ENCODE measurements around the gene KIF12.
"Not testable (repeated sequence)": the region's sequence is repeated elsewhere in the genome, so short reads cannot be mapped to it uniquely, and the experiment has no call there.

The KIF12 gene

GRCh38 chr9:114131808-114132549 lies 32.9 kb upstream of the KIF12 start:
- Histone ChIP-seq H3K9me3 (no peaks in the 10 kb centered on the region), H3K36me3 (no peaks in the 10 kb centered on the region)

GRCh38 chr9:114130624-114131277 lies 31.7 kb upstream of the KIF12 start:
- H3K27me3 ChIP-seq = peaks cover 4% of the 10 kb centered on the region
- no peak for TF ChIP-seq CTCF (IDR thresholded peaks at IDR 0.05)
- no peaks in the 10 kb centered on the region for H3K4me1 ChIP-seq (ENCODE audit: control insufficient read depth in 1 of 2, insufficient read depth in 1 of 2, low read depth in 1 of 2, low read length in 1 of 2)
- H3K36me3 ChIP-seq = no peaks in the 10 kb centered on the region
- H3K27ac ChIP-seq = no peak overlapping the region
- H3K9me3 ChIP-seq = no peaks in the 10 kb centered on the region
- no peak overlapping the region for H3K4me3 ChIP-seq (ENCODE audit: low read depth in 1 of 2, low read length in 1 of 2)

More at GRCh38 chr9:114131808-114132549, 32.9 kb upstream of the KIF12 start:
- no peak for TF ChIP-seq CTCF (IDR thresholded peaks at IDR 0.05)
- no peaks in the 10 kb centered on the region for H3K4me1 ChIP-seq (ENCODE audit: control insufficient read depth in 1 of 2, insufficient read depth in 1 of 2, low read depth in 1 of 2, low read length in 1 of 2)
- no peak overlapping the region for H3K4me3 ChIP-seq (ENCODE audit: low read depth in 1 of 2, low read length in 1 of 2)
- no peak overlapping the region for H3K27ac ChIP-seq
- peaks cover 6% of the 10 kb centered on the region for H3K27me3 ChIP-seq

GRCh38 chr9:114130141-114130540 lies 31.0 kb upstream of the KIF12 start:
- Histone ChIP-seq H3K4me1 (ENCODE audit: control insufficient read depth in 1 of 2, insufficient read depth in 1 of 2, low read depth in 1 of 2, low read length in 1 of 2) (no peaks in the 10 kb centered on the region), H3K36me3 (no peaks in the 10 kb centered on the region), H3K27ac (no peak overlapping the region), H3K9me3 (no peaks in the 10 kb centered on the region), H3K4me3 (ENCODE audit: low read depth in 1 of 2, low read length in 1 of 2) (no peak overlapping the region), H3K27me3 (peaks cover 4% of the 10 kb centered on the region)
- TF ChIP-seq CTCF (IDR thresholded peaks at IDR 0.05) = no peak

- not testable (repeated sequence) for H3K36me3 ChIP-seq
Observed at GRCh38 chr9:114128759-114129158, 29.7 kb upstream of the KIF12 start.

GRCh38 chr9:114126247-114127060 lies 27.4 kb upstream of the KIF12 start:
- Histone ChIP-seq H3K36me3 (no peaks in the 10 kb centered on the region), H3K9me3 (no peaks in the 10 kb centered on the region), H3K27me3 (peaks cover 4% of the 10 kb centered on the region), H3K27ac (no peak overlapping the region), H3K4me1 (ENCODE audit: control insufficient read depth in 1 of 2, insufficient read depth in 1 of 2, low read depth in 1 of 2, low read length in 1 of 2) (no peaks in the 10 kb centered on the region), H3K4me3 (ENCODE audit: low read depth in 1 of 2, low read length in 1 of 2) (no peak overlapping the region)
- TF ChIP-seq CTCF (IDR thresholded peaks at IDR 0.05) = no peak

More at GRCh38 chr9:114128759-114129158, 29.7 kb upstream of the KIF12 start:
- not testable (repeated sequence) for H3K27ac ChIP-seq; H3K9me3 ChIP-seq; H3K27me3 ChIP-seq; H3K4me3 ChIP-seq (ENCODE audit: low read depth in 1 of 2, low read length in 1 of 2); H3K4me1 ChIP-seq (ENCODE audit: control insufficient read depth in 1 of 2, insufficient read depth in 1 of 2, low read depth in 1 of 2, low read length in 1 of 2)
